D721Med (cell line): ENCODE measurements around the gene CASKIN1.

Source experiments
- DNase-seq: peaks from one replicate; pipeline ENCODE4 v3.0.0; 2011; ENCODE audit warnings: low spot score; ENCODE audit not compliant: insufficient read length
- FAIRE-seq: peaks from 2 replicates; lab custom pipeline; 2011; peaks lifted over from hg19 to GRCh38; lab: Jason Lieb, UNC
- CTCF ChIP-seq: IDR thresholded peaks from 2 replicates; pipeline ENCODE4 v1.5.1; 2012; ENCODE audit warnings: mild to moderate bottlenecking, control low read depth; ENCODE audit not compliant: insufficient read depth; ENCODE audit errors: missing control alignments

Gene CASKIN1

GRCh38 chr16:2194852-2195321, 1.5 kb downstream of the CASKIN1 start:
- TF ChIP-seq CTCF: peak; percentile 48
- FAIRE-seq (no peak), DNase-seq (peak; percentile 75)

DNA sequence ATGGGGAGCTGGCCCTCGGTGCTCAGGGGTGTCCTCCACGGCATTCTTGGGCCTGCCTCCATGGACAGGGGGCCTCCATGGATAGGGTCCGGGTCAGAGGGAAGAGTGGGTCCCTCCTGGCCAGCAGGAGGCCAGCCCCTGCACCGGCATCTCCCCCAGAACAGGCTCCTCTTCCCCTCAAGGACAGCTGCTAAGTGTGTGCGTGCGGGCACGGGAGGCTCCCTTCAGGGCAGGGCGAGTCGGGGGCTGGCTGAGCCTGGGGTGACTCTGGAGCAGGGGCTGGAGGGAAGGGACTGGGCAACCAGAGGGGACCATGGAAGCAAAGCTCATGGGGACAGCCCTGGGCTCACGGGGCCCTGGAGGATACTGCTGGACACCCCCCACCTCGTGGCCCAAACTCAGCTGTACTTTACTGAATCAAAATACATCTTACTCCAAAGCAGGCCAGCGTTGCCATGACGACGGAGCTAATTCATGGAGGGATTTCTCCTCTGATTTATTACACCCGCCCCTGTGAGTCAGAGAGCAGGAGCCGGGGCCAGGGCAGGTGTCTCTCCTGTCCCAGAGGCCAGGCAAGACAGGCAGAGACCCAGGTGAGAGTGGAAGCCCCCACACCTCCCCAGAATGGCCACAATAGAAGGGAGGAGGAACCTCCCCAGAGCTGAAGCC, 2.1 kb downstream of the CASKIN1 start:
- DNase-seq: no peak
- TF ChIP-seq CTCF: no peak
- FAIRE-seq: no peak

- FAIRE-seq (no peak), DNase-seq (no peak)
- TF ChIP-seq CTCF: no peak
Measured at GRCh38 chr16:2191446-2191706, 5.0 kb downstream of the CASKIN1 start.

- FAIRE-seq (no peak), DNase-seq (no peak)
- TF ChIP-seq CTCF: no peak
Measured at GRCh38 chr16:2190659-2191445, 5.6 kb downstream of the CASKIN1 start.

GRCh38 chr16:2190002-2190658, 6.3 kb downstream of the CASKIN1 start:
- TF ChIP-seq CTCF: no peak
- FAIRE-seq: no peak
- no peak for DNase-seq

- no peak for FAIRE-seq
- DNase-seq: no peak
- TF ChIP-seq CTCF: no peak
Measured at GRCh38 chr16:2189252-2189893, 7.0 kb downstream of the CASKIN1 start.
